GM18526 (cell line): ENCODE data around the gene TRPM6.

Experiments used
- POLR2A ChIP-seq: IDR thresholded peaks from 3 replicates; pipeline ENCODE4 v1.6.1; 2011; ENCODE audit not compliant: insufficient read length; ENCODE audit errors: extremely low read depth

TRPM6 gene

GRCh38 chr9:74861773-74862474, 25.8 kb downstream of the TRPM6 start:
- no peak for TF ChIP-seq POLR2A

GRCh38 chr9:74861071-74861470, 26.6 kb downstream of the TRPM6 start:
- TF ChIP-seq POLR2A, result no peak

GRCh38 chr9:74859786-74860185, 27.9 kb downstream of the TRPM6 start:
- TF ChIP-seq POLR2A, result no peak

GRCh38 chr9:74858751-74859414, 28.8 kb downstream of the TRPM6 start:
- TF ChIP-seq POLR2A, result no peak

GRCh38 chr9:74856989-74857388, 30.7 kb downstream of the TRPM6 start:
- no peak for TF ChIP-seq POLR2A

GRCh38 chr9:74855072-74855471, 32.6 kb downstream of the TRPM6 start:
- no peak for TF ChIP-seq POLR2A

- TF ChIP-seq POLR2A, result no peak
These were observed 39.6 kb downstream of the TRPM6 start for GRCh38 chr9:74848153-74848525.

GRCh38 chr9:74847478-74848152, 40.1 kb downstream of the TRPM6 start:
- no peak for TF ChIP-seq POLR2A

GRCh38 chr9:74846766-74847165, 41.0 kb downstream of the TRPM6 start:
- no peak for TF ChIP-seq POLR2A

- no peak for TF ChIP-seq POLR2A
These were observed 49.4 kb downstream of the TRPM6 start for GRCh38 chr9:74838351-74838750.

- no peak for TF ChIP-seq POLR2A
These were observed 63.1 kb downstream of the TRPM6 start for GRCh38 chr9:74824654-74825053.

GRCh38 chr9:74821636-74822035, 66.1 kb downstream of the TRPM6 start:
- TF ChIP-seq POLR2A, result no peak

GRCh38 chr9:74817816-74818215, 69.9 kb downstream of the TRPM6 start:
- no peak for TF ChIP-seq POLR2A

- no peak for TF ChIP-seq POLR2A
These were observed 70.4 kb downstream of the TRPM6 start for GRCh38 chr9:74817281-74817810.

- no peak for TF ChIP-seq POLR2A
These were observed 77.5 kb downstream of the TRPM6 start for GRCh38 chr9:74810200-74810599.

GRCh38 chr9:74804018-74804385, 83.7 kb downstream of the TRPM6 start:
- no peak for TF ChIP-seq POLR2A
